Measurements from ENCODE around the gene LHFPL6.
A peak's percentile ranks its signal among the peaks of the same experiment; 100 is the strongest.
"Not testable (repeated sequence)": the region's sequence is repeated elsewhere in the genome, so short reads cannot be mapped to it uniquely, and the experiment has no call there.

Gene LHFPL6

DNA sequence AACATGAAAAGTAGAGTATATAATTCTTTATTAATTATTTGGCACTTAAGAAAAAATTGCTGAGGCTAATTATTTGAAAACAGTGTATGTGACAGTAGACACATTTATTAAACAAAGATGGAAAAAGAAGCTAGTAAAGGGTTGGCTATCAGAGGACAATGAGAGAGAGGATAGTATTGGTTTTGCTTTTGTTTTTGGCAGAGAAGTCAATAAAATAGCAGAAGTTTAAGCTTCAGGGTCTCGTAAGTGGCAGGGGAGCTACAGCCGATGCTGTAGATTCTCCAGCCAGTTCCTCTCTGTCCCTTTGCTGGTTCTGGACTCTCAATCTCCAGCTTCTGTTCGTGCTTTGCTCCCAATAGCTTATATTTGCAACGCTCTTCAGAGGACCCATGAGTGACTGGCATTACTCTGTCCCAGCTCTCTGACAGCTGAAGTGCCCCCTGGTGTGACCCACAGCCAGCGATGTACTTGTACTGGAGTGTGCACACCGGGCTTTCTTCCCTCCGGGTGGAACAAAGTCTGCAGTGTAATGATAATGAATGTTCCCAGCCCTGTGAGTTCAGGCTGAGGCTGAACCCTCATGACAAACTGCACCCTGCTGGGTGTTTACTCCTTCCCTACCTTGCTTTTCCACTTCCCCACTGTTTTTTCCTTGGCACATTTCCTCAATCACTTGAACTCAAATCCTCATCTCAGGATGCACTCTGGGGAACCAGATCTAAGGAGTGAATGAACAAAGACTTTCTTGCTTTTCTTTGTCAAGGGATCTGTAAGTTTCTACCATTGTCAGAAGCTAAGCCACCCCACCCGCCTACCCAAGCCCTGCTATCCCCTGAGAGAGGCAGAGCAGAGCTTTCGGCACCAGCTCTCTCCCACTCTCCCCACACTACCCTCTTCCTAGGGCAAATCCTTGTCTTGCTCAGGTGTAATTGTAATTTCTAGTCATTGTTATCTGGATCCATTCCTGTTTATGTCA lies 254.8 kb downstream of the LHFPL6 start:
- DNase-seq (ENCODE audit: low read depth): no peak

DNA sequence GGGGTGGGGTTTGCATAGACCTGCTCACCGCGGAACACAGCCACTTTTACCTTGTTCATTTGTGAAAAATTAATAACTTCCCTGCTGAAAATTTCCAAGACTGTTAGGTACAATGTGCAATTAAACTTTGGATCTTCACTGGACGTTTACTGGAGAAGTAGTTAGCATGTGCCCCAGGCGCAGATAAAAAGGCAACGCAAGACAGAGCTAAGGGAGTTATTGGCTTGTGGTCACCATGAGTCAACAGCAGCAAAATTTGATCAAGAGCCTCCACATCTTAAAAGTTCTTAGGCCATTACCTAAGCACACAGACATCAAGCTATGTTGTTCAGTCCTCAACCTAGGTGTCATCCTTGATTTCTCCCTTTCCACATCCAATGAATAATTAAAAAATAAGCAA lies 257.0 kb downstream of the LHFPL6 start:
- DNase-seq (ENCODE audit: low read depth): no peak

DNA sequence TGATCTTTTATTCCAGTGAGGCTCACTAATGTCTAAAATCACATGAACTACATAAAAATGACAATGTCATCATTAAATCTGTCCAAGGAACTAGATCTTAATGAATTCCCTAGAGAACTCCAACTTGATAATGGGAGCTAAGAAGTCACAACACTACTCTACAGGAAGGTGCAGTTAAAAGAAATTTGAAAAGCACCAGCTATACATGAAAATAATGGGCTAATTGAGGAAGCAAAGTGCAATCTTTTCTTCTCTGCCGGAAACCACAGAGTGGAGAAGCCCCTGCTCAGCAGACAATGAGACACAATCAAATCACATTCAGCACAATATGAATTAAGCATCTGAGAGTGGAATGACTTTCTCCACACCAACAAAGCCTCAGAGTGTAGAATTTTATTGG lies 261.7 kb downstream of the LHFPL6 start:
- DNase-seq (ENCODE audit: low read depth): no peak

DNA sequence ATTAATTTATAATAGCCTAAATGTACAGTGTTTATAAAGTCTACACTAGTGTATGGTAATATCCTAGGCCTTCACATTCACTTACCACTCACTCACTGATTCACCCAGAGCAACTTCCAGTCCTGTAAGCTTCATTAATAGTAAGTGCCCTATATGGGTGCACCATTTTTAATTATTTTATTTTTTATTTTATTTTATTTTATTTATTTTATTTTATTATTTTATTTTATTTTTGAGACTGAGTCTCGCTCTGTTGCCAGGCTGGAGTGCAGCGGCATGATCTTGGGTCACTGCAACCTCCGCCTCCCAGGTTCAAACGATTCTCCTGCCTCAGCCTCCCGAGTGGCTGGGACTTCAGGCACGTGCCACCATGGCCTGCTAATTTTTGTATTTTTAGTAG lies 264.9 kb downstream of the LHFPL6 start:
- not testable (repeated sequence) for DNase-seq (ENCODE audit: low read depth)

DNA sequence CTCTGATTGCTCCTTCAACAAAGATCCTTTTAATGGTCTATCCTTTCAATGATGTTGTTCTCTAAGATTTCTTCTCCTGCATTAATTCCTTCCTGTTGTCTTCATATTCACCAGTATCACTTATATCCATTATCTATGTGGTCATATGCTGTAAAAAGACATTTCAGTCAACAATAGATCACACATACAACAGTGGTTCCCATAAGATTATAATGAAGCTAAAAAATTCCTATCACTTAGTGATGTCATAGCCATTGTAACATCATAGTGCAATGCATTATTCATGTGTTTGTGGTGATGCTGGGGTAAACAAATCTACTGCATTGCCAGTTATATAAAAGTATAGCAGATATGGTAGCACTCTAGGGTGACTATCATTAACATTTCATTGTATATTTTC lies 266.1 kb downstream of the LHFPL6 start:
- no peak for DNase-seq (ENCODE audit: low read depth)

DNA sequence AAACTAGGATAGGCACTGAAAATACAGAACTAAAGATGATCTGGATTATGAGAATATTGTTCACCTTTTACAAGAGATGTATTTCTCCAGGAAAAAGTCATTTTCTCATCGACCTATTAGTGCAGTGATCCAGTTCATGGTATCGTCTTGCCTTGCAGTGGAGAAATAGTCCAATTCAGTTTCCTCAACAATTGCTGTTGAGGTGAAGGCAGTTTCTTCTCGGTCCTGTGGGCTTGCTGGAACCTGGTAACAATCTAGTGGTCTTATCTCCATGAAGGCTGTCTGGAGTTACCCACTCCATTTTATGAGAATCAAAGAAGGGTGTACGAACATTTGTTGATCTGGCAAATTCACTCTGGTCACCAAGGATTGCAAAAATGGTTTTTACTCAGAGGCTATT lies 266.8 kb downstream of the LHFPL6 start:
- DNase-seq (ENCODE audit: low read depth): no peak

DNA sequence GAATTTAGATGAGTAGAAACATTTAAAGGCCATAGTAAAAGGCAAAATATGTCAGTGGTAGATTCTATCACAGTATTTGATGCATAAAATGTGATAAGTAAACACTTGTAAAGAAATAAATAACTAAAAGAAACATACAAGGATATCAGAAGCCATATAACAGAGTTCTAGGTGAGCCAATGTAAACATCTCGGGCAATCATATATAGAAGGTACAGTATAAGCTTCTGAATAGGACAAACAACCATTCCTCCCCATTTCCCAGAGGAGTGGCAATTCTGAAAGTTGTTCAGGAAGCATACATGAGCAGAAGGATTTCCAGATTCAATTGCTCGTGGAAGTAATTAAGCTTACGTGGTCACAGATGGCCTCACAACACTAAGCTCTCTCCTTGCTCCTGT lies 267.3 kb downstream of the LHFPL6 start:
- no peak for DNase-seq (ENCODE audit: low read depth)

DNA sequence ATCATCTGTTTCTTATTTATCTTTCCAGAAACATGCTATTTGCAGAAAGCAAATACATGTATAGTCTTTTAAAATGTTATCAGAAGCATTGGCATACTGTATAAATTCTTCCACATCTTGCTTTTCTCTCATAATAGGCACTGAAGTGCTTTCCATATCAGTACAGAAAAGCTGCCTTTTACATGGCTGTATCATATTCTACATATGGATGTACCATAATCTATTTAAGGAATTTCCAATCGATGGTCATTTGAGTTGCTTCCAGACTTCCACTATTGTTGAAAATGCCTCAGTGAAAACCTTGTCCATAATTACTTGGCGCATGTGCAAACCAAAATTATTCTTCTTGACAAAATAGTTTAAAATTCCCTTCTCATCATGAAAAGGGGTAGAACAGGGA lies 272.5 kb downstream of the LHFPL6 start:
- DNase-seq (ENCODE audit: low read depth): no peak

DNA sequence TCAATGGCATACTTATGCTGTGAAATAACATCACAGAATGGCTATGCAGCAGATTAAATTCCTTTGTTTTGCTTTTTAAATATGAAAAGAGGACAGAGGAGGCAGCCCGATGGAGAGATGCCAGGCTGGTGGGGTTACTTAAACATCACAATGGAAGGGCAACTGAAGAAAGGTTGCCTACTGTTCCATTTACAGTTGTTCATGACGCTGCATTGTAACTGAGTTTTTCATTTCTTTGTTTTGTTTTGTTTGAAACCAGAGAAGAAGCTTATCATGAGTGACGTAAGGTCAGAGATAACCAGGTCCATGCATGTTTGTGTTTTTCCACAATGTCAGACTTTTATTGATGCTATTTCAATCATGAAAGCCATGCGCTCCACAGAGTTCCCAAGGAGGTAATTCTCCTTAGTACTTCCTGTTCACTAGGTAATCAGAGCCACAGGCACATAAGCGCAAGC lies 273.8 kb downstream of the LHFPL6 start:
- DNase-seq (ENCODE audit: low read depth): no peak

DNA sequence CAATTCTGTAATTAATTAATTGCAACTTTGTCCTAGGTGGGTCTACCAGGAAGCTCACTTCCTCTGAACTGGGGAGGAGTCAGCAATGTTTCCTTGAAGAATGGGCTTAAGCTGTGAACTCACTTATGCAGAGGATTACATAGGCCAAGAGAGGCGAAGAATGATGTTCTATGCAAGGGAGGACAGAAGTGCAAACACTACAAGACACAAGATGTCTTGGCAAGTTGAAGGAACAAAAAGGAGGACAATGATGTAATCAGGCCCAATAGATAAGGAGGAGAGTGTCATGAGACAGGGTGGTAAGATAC lies 275.9 kb downstream of the LHFPL6 start:
- DNase-seq (ENCODE audit: low read depth): no peak

DNA sequence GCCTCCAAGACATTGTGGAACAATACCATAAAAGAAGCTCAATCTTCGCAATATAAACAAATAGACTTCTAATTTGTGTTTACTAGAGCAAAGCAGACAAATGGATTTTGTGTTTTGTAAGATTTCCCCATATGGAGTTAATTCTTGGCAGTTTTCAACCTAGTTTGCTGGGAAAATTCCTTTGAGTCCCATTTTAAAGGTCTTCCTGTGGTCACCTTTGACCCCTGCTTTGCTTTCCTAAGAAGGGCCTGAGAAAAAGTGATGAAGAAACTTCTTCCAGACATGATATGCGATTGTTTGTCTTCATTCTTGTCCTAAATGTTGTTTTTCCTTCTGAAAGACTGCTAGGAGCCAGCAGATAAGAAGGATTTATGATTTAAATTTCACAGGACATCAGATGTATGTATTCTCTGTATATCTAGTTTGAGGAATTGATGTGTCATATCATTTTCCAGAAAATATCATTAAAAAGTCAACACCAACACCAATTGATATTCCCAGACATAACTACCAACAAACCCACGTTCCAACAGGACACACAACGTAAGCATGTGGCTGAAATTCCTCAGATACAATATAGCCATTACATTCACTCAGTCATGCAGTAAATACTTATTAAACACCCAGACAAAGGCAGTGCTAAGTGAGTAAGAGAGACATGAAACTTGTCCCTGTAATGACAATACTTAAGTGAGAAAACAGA lies 276.4 kb downstream of the LHFPL6 start:
- DNase-seq (ENCODE audit: low read depth): no peak

DNA sequence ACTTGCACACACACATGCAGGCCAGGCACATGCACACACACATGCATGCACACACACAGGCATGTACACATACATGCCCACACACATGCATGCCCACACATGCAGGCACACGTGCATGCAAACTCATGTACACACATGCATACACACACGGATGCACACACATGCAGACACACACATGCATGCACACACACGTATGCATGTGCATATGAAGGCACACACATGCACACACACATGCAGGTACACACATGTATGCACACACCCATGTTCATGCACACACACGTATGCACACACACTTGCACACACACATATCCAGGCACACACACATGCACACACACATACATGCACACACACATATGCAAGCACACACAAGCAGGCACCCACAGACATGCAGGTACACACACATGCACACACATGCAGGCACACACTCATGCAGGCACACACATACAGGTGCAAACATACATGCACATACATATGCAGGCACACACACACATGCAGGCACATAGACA lies 278.1 kb downstream of the LHFPL6 start:
- DNase-seq (ENCODE audit: low read depth): no peak

DNA sequence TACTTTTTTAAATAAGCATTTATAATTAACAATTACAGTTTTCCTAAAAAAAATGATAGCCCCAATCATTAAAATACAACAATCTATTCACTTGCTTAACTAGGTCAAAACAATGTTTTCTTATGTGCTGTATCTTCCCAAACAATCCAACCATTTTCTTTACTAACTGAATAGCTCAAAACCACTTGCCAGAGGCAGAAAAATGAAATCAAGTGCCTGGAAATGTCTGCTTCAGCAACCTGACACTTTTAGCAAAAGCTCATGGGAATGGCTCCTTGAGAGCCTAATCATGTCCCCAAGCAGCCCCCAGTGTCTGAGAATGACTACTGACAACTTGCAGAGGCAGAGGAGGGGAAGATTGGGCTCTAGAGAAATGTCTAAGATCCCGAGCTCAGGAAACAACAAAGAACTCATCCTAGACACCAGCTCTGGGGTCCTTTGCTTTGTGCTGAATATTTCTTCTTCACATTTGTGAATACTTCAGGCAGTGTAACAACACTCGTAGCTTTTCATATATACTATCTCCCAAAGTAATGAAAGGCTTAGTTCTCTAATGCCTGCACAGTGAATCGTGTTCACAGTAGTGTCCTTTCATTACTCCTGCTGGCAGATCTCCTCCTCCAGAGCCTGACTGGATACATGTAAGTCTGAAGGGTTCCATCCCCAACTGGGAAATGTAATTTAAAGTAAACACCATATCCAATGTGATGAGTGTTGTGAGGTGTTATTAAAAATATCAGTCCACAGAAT lies 280.0 kb downstream of the LHFPL6 start:
- no peak for DNase-seq (ENCODE audit: low read depth)

DNA sequence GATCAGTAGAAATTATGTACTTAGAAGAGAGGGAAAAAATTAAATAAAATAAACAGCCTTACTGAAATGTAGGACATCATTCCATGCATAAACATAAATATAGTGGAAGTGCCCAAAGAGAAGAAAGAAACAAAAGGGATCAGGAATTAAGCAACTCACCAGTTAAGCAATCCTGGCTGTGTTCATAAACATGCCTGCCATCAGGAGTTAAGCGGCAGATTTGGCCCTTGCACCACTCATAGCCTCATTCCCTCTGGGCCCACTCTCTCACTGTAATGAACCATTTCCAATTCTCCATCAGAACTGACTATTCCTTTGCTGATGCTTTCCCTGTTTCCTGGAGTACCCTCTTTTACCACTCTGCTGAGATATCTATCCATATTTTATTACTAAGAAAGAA lies 281.4 kb downstream of the LHFPL6 start:
- peak; percentile 37 for DNase-seq (ENCODE audit: low read depth)

DNA sequence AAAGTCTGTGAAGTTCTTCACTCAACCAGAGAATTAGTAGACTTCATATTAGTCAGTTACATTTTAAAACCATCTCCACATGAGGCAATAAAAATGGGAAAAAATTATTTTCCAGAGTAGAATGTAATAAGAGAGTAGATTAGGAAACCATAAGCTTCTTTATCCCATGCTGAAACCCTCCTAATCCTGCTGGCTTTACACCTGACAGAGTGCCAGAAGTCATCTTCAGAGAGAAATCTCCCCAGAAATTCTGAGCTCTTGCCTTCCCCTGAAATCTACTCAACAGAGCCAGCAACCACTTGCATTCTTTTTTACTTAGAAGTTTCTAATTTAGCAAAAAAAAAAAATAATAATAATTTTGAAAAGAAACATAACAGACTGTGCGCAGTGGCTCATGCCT lies 284.8 kb downstream of the LHFPL6 start:
- no peak for DNase-seq (ENCODE audit: low read depth)

DNA sequence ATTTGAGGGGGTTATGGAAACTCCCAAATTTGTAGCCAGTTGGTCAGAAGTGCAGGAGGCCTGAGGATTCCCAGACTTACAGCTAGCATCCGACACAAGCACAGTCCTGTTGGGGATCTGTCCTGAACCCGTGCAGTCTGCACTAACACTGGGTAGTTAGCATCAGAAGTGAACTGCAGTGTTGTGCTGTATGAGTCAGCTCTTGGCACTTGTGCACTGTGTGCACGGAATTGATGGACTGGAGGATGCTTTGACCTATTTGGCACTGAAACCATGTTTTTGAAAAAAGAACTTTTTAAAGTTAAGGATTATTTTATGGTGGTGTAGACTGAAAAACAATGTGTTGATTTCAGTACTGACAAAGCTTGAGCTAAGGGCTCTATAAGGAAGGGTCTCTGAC lies 285.7 kb downstream of the LHFPL6 start:
- DNase-seq (ENCODE audit: low read depth): peak; percentile 79

DNA sequence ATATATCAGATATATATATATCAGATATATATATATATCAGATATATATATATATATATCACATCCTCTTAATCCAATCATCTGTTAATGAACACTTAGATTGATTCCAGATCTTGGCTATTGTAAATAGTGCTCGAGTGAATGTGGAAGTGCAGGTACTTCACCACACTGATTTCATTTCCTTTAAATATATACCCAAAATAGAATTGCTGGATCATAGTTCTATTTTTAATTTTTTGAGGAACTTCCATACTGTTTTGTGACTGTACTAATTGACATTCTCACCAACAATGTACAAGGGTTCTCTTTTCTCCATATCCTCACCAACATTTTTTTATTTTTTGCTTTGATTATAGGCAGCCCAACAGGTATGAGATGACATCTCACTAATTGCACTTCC lies 287.2 kb downstream of the LHFPL6 start:
- no peak for DNase-seq (ENCODE audit: low read depth)

DNA sequence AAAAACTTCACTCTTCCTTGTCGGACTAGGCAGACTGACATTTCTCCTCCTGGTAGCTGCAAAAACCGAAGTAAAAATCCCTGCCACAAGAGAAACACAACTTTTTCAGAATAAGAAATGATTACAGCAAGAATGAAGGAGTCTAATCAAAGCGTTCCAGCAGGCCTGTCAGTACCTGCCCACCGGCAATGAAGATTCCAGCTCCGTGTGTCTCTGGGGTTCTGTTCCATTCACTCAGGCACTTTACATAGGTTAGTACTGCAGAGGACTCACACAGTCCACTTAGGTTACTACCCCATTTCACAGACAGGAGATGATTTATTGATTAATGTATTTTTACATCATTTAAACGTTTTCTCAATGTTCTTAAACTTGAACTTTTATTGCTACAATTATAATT lies 289.3 kb downstream of the LHFPL6 start:
- no peak for DNase-seq (ENCODE audit: low read depth)

DNA sequence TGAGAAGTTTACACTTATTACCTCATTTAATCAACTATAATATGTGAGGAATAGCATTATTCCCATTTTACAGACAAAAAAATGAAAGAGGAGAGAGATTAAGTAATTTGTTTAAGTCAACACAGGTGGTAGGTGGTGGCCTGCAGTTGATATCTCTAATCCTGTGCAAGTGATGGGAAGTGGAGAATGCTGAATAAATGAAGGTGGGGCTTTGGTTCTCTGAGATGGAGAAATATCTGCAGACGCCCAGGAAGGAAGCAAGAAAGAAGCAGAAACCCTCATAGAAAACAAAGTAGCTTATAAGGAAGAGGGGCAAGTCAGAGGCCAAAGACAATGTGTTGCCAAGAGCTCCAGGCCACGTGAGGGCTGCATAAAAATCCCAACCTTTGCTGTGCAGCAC lies 290.4 kb downstream of the LHFPL6 start:
- DNase-seq (ENCODE audit: low read depth): no peak

DNA sequence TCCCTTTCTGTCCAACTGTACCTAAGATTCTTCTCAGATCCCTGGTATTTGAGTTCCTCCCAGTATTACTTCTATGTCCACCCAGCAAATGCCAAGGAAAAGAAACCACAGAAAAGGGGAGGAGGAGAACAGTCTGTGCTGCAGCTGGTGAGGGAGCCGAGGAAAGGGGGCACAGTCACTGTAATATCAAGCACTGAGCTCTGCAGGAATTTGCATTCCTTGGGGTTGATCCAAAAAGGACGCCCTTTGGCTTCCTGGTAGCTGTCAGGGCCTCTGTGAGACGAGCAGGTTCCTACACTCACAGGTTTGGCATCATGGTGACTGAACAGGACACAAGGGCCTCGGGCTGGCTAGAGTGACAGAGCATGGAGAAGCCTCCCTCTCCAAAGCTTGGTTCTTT lies 291.4 kb downstream of the LHFPL6 start:
- DNase-seq (ENCODE audit: low read depth): peak; percentile 8

DNA sequence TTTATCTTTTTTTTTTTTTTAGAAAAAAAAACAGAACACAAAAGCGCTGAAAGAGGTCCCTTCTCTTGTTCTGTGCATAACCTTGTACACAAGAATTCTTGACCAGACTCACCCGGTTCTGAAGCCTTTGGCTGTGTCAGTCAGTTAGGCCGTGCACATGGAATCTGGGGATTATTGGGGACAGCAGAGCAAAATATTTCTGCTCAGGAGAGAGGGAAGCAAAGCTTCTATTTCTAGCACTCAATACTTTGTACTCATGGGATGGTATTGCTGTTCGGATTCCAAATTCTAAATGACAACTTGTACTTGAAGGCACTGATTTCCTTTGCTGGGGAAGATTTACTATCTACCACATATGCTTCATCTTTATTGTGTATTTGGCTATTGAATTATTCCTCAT lies 292.0 kb downstream of the LHFPL6 start:
- no peak for DNase-seq (ENCODE audit: low read depth)
